Measurements from ENCODE around the gene ME2. TPM values are rescaled to one million over a fixed set of nuclear protein-coding genes. Genes with fewer than 3 reads are reported as not detected.

Gene ME2
- total and polyA plus RNA-seq, 9 of the 15 experiments (the other 6 are each of a cell fraction or from before 2014, with no cell fraction given) = 12.3 to 54.4 (median 36.2) TPM

- TF ChIP-seq SFPQ (IDR thresholded peaks at IDR 0.05; ENCODE audit: low read depth, low read length) = no peak
- TF ChIP-seq ZNF316 (IDR thresholded peaks at IDR 0.05) = peak; percentile 98
- TF ChIP-seq ZNF384 (IDR thresholded peaks at IDR 0.05; ENCODE audit: low read depth, low read length) = no peak
- peak; percentile 94 for TF ChIP-seq MAFG (tag; conservative IDR thresholded peaks at IDR 0.05)
- TF ChIP-seq MAFF (IDR thresholded peaks at IDR 0.05; ENCODE audit: low read length) = peak; percentile 90
Measured at GRCh38 chr18:50938912-50939311, 60.0 kb downstream of the ME2 start (continued).

- Histone ChIP-seq H3K4me2 (ENCODE audit: insufficient read depth, low read length) (no peak overlapping the region), H3K27me3 (ENCODE audit: control insufficient read depth in 2 of 2, insufficient read depth in 2 of 2, low read length in 2 of 2) (no peaks in the 10 kb centered on the region), H3K36me3 (ENCODE audit: control insufficient read depth, insufficient read depth, low read length) (peaks cover 6% of the 10 kb centered on the region; the same call in 2 of the 3 replicates), H3K9me3 (replicated peaks; ENCODE audit: control insufficient read depth, insufficient read depth, low read depth, low read length) (no peaks in the 10 kb centered on the region), H3K79me2 (ENCODE audit: control insufficient read depth, insufficient read depth, low read length) (no peaks in the 10 kb centered on the region), H3K9ac (ENCODE audit: insufficient read depth in 1 of 2, low read depth in 2 of 2, low read length in 2 of 2) (no peak overlapping the region), H3K4me3 (no peak overlapping the region), H4K20me1 (replicated peaks; ENCODE audit: control insufficient read depth, insufficient read depth, low read length) (no peaks in the 10 kb centered on the region), H2AFZ (ENCODE audit: low read depth, low read length) (no peak overlapping the region), H3K9me1 (ENCODE audit: control insufficient read depth, insufficient read depth, low read length) (no peaks in the 10 kb centered on the region), H3K4me1 (replicated peaks in 1 of 2; ENCODE audit: control insufficient read depth in 2 of 2, insufficient read depth in 2 of 2, low read length in 2 of 2) (no peaks in the 10 kb centered on the region; a peak in 2 of 5 replicates), H3K27ac (ENCODE audit: extremely low read depth, low read depth, low read length) (no peak overlapping the region)
- ATAC-seq (no peak), FAIRE-seq (no peak), DNase-seq (ENCODE audit: extremely low read depth in 1 of 4, low spot score in 3 of 4) (no peak)
- in situ Hi-C loops (cut with MboI) (no loop called here), intact Hi-C loops (cut with micrococcal nuclease) (no loop called here)
- ChIA-PET CTCF (ENCODE audit: low intra/inter-chr PET ratio) (no interaction called here), POLR2A (interaction anchor here (1.0 to 1.2 kb wide), 2 partner anchors 10 to 86 kb away, joined by 3 to 7 read pairs; partner anchors contain the start of gene SMAD4)
- TF ChIP-seq ZNF57 (CRISPR knock-in tag; IDR thresholded peaks at IDR 0.05) = no peak
- no peak for TF ChIP-seq TARDBP (IDR thresholded peaks at IDR 0.05)
- no peak for TF ChIP-seq FOXK2 (conservative IDR thresholded peaks at IDR 0.05 in 1 of 2, IDR thresholded peaks at IDR 0.05 in 1 of 2; ENCODE audit: low read depth in 2 of 2)
- TF ChIP-seq ERF (CRISPR knock-in tag; IDR thresholded peaks at IDR 0.05) = no peak
- no peak for TF ChIP-seq ZNF408 (CRISPR knock-in tag; IDR thresholded peaks at IDR 0.05; ENCODE audit: low read depth)
- no peak for TF ChIP-seq PHB (CRISPR knock-in tag; IDR thresholded peaks at IDR 0.05)
- TF ChIP-seq ZNF512 (tag; IDR thresholded peaks at IDR 0.05) = no peak
- TF ChIP-seq HNRNPLL (IDR thresholded peaks at IDR 0.05; ENCODE audit: low read depth, low read length, poor library complexity, severe bottlenecking) = no peak
- TF ChIP-seq JUN (IDR thresholded peaks at IDR 0.05; ENCODE audit: borderline replicate concordance, low read depth, low read length) = no peak
- no peak for TF ChIP-seq JUN (CRISPR knock-in tag; IDR thresholded peaks at IDR 0.05; ENCODE audit: borderline replicate concordance)
- 70% methylated on average over 4 of the region's 4 CpGs for WGBS (ENCODE audit: insufficient coverage, low coverage, missing lambda C conversion rate)
- no TSS peak for BruUV-seq (replicated peaks)
Measured at GRCh38 chr18:50944245-50944932, 65.5 kb downstream of the ME2 start.

Data from K562 (cell line).